Measurements from ENCODE around the gene NT5DC1. TPM values are rescaled to one million over a fixed set of nuclear protein-coding genes. Genes with fewer than 3 reads are reported as not detected.

NT5DC1 gene
- total RNA-seq, 1 experiment from 2014 or later = 63.7 TPM

GRCh38 chr6:116139917-116140316 is 39.3 kb downstream of the NT5DC1 start:
- no peaks in the 10 kb centered on the region for H3K79me2 ChIP-seq (ENCODE audit: insufficient read depth, low read length)
- no peak overlapping the region for H3K9ac ChIP-seq (ENCODE audit: low read length)
- no peak overlapping the region for H3K4me2 ChIP-seq (ENCODE audit: low read length)
- peaks cover 0 to 4% of the 10 kb centered on the region in 2 experiments; a peak in 1 of 4 replicates for H3K4me1 ChIP-seq (ENCODE audit: control insufficient read depth in 1 of 2, insufficient read depth in 2 of 2, low read length in 2 of 2)
- ChIA-PET CTCF (no interaction called here), RAD21 (ENCODE audit: low non-redundant PET in 1 of 2, low total read pairs in 2 of 2, uncharacterized antibody in 2 of 2, unreplicated experiment in 2 of 2) (no interaction called here), POLR2A (no interaction called here)
- no peak for TF ChIP-seq JUND (IDR thresholded peaks at IDR 0.05)
- no peak for TF ChIP-seq SP1 (IDR thresholded peaks at IDR 0.05; ENCODE audit: low read depth)
- TF ChIP-seq EGR1 (IDR thresholded peaks at IDR 0.05; ENCODE audit: low read depth) = no peak
- peak; percentile 26; the same call in 1 of the 2 replicates for TF ChIP-seq RAD21 (IDR thresholded peaks at IDR 0.05; ENCODE audit: low read depth)
- TF ChIP-seq, protein P1, sequence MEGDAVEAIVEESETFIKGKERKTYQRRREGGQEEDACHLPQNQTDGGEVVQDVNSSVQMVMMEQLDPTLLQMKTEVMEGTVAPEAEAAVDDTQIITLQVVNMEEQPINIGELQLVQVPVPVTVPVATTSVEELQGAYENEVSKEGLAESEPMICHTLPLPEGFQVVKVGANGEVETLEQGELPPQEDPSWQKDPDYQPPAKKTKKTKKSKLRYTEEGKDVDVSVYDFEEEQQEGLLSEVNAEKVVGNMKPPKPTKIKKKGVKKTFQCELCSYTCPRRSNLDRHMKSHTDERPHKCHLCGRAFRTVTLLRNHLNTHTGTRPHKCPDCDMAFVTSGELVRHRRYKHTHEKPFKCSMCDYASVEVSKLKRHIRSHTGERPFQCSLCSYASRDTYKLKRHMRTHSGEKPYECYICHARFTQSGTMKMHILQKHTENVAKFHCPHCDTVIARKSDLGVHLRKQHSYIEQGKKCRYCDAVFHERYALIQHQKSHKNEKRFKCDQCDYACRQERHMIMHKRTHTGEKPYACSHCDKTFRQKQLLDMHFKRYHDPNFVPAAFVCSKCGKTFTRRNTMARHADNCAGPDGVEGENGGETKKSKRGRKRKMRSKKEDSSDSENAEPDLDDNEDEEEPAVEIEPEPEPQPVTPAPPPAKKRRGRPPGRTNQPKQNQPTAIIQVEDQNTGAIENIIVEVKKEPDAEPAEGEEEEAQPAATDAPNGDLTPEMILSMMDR (IDR thresholded peaks at IDR 0.05 in 2 of 3, conservative IDR thresholded peaks at IDR 0.05 in 1 of 3; ENCODE audit: borderline replicate concordance in 1 of 3, insufficient read depth in 1 of 3, low read depth in 2 of 3, low read length in 2 of 3) = peak; percentile 54 to 67 (median 56); a peak in 5 of 6 replicates
- no peak for TF ChIP-seq POLR2A (IDR thresholded peaks at IDR 0.05; ENCODE audit: borderline replicate concordance, extremely low read depth, insufficient read depth, insufficient read length)
- no peak for TF ChIP-seq CBX3 (IDR thresholded peaks at IDR 0.05; ENCODE audit: low read depth)
- TF ChIP-seq ZFX (IDR thresholded peaks at IDR 0.05) = no peak
- no peak for TF ChIP-seq SIN3A (IDR thresholded peaks at IDR 0.05; ENCODE audit: low read depth)
- TF ChIP-seq, protein P2, sequence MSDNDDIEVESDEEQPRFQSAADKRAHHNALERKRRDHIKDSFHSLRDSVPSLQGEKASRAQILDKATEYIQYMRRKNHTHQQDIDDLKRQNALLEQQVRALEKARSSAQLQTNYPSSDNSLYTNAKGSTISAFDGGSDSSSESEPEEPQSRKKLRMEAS (IDR thresholded peaks at IDR 0.05) = 0 out of 2 replicates have a peak, but pooled peaks have one; percentile 10
- TF ChIP-seq ATF3 (IDR thresholded peaks at IDR 0.05) = no peak
- TF ChIP-seq EZH2 (IDR thresholded peaks at IDR 0.05) = no peak
- TF ChIP-seq YY1 (IDR thresholded peaks at IDR 0.05; ENCODE audit: extremely low read depth, insufficient replicate concordance, low read depth, low read length) = no peak
- no peak for TF ChIP-seq CEBPB (IDR thresholded peaks at IDR 0.05; ENCODE audit: low read depth)
- no peak for TF ChIP-seq ZBTB33 (IDR thresholded peaks at IDR 0.05; ENCODE audit: extremely low read depth, insufficient replicate concordance, low read length)
- no peak overlapping the region for H2AFZ ChIP-seq (ENCODE audit: low read depth, low read length, poor library complexity, severe bottlenecking)
- BruUV-seq (replicated peaks) = no TSS peak
- H3K27ac ChIP-seq (ENCODE audit: low read depth, low read length) = no peak overlapping the region
- intact Hi-C loops (cut with micrococcal nuclease) = no loop called here
- no peaks in the 10 kb centered on the region for H3K36me3 ChIP-seq (ENCODE audit: control insufficient read depth in 1 of 2, insufficient read depth in 2 of 2, low read length in 2 of 2)
- peak; percentile 81 for ATAC-seq
- H4K20me1 ChIP-seq (ENCODE audit: insufficient read depth) = no peaks in the 10 kb centered on the region
- no peaks in the 10 kb centered on the region for H3K9me2 ChIP-seq (ENCODE audit: insufficient read depth)
- H3K4me3 ChIP-seq (replicated peaks in 1 of 2; ENCODE audit: low read depth in 1 of 2, low read length in 2 of 2) = no peak overlapping the region
- no peaks in the 10 kb centered on the region for H3K27me3 ChIP-seq (ENCODE audit: insufficient read depth, low read length)
- no peaks in the 10 kb centered on the region for H3K9me3 ChIP-seq (ENCODE audit: control insufficient read depth in 1 of 2, insufficient read depth in 1 of 2, low read depth in 1 of 2, low read length in 2 of 2)
- DNase-seq (ENCODE audit: low read depth, low spot score) = peak; percentile 15
